Thyroid gland (tissue), 4 donors: Measurements from ENCODE around the gene SELENOF. TPM values are rescaled to one million over a fixed set of nuclear protein-coding genes. Genes with fewer than 3 reads are reported as not detected.
A peak's percentile ranks its signal among the peaks of the same experiment; 100 is the strongest.

ENCODE experiments used
- DNase-seq, 2 donors: peaks; one replicate each; pipeline ENCODE4 v3.0.0-alpha.2; 2019
- H3K27ac ChIP-seq, 3 donors: fragments of 200-600 bp; sonication (generic); 1 replicate in 2 of 3; 2 replicates in 1 of 3; pipeline ENCODE4 v1.5.1; 2016 to 2019; ENCODE audit warnings: mild to moderate bottlenecking in 1 of 3, moderate library complexity in 1 of 3
- H3K27me3 ChIP-seq: fragments of 200-600 bp; sonication (generic); one replicate; pipeline ENCODE4 v1.5.1; 2019
- H3K36me3 ChIP-seq, 2 donors: fragments of 200-600 bp; sonication (generic); one replicate each; pipeline ENCODE4 v1.5.1; 2016 to 2019
- H3K4me1 ChIP-seq, 2 donors: fragments of 200-600 bp; sonication (generic); one replicate each; pipeline ENCODE4 v1.5.1; 2017 to 2019
- H3K4me3 ChIP-seq, 3 donors: fragments of 200-600 bp; sonication (generic); replicated peaks in 1 of 3; 1 replicate in 2 of 3; 2 replicates in 1 of 3; pipeline ENCODE4 v1.5.1; 2016; ENCODE audit warnings: mild to moderate bottlenecking in 1 of 3
- H3K9me3 ChIP-seq: fragments of 200-600 bp; sonication (generic); one replicate; pipeline ENCODE4 v1.5.1; 2017
- CTCF ChIP-seq, 6 experiments: fragments of 200-600 bp in 3 of 6; fragments of 450-650 bp in 3 of 6; sonication (generic) in 3 of 6; IDR thresholded peaks; one replicate each; pipeline ENCODE4 v1.5.1; 2016 to 2019; ENCODE audit warnings: antibody characterized with exemption in 6 of 6, mild to moderate bottlenecking in 2 of 6, inconsistent platforms in 1 of 6, moderate library complexity in 1 of 6
- POLR2A ChIP-seq, 2 donors: fragments of 450-650 bp; IDR thresholded peaks; one replicate each; pipeline ENCODE4 v1.6.1; 2017; ENCODE audit warnings: antibody characterized with exemption in 2 of 2, mild to moderate bottlenecking in 2 of 2, moderate library complexity in 1 of 2
- WGBS, 2 donors: methylation state at CpG; one replicate each; pipeline ENCODE4 v1.1.5; 2017; 5-methylcytosine and 5-hydroxymethylcytosine counted together
- intact Hi-C: fragments of 100-400 bp; cut with DNase I; formaldehyde crosslinking; loops from one replicate; pipeline ENCODE4 v1.15.1; 2023
- total RNA-seq, 4 donors: library from RNA; depleted of rRNA; stranded (reverse); fragments of >200 nt; gene quantifications; one replicate each; pipeline ENCODE4 v1.2.3, GENCODE V29; 2016

SELENOF gene
- total RNA-seq, 4 donors from 2014 or later = 232 to 299 (median 288) TPM

GRCh38 chr1:86829321-86829720, 84.6 kb downstream of the SELENOF start:
- DNase-seq = no peak
- Histone ChIP-seq H3K4me1 (no peaks in the 10 kb centered on the region), H3K27me3 (no peaks in the 10 kb centered on the region), H3K27ac (no peak overlapping the region), H3K4me3 (no peak overlapping the region), H3K36me3 (no peaks in the 10 kb centered on the region), H3K9me3 (no peaks in the 10 kb centered on the region)
- 95 to 98% methylated on average over 3 of the region's 3 CpGs for WGBS, 2 donors
- no peak for TF ChIP-seq POLR2A (IDR thresholded peaks at IDR 0.05)
- no peak for TF ChIP-seq CTCF (IDR thresholded peaks at IDR 0.05)
- intact Hi-C loops = no loop called here

GRCh38 chr1:86828024-86828423, 85.9 kb downstream of the SELENOF start:
- H3K27me3 ChIP-seq = no peaks in the 10 kb centered on the region
- 73 to 75% methylated on average over 3 of the region's 3 CpGs for WGBS, 2 donors

GRCh38 chr1:86826856-86827255, 87.1 kb downstream of the SELENOF start:
- H3K36me3 ChIP-seq = no peaks in the 10 kb centered on the region
- intact Hi-C loops = no loop called here

More at GRCh38 chr1:86828024-86828423, 85.9 kb downstream of the SELENOF start:
- intact Hi-C loops = no loop called here
- no peak overlapping the region for H3K4me3 ChIP-seq
- H3K27ac ChIP-seq = no peak overlapping the region
- no peaks in the 10 kb centered on the region for H3K4me1 ChIP-seq
- H3K36me3 ChIP-seq = no peaks in the 10 kb centered on the region
- no peaks in the 10 kb centered on the region for H3K9me3 ChIP-seq
- TF ChIP-seq POLR2A (IDR thresholded peaks at IDR 0.05) = no peak
- TF ChIP-seq CTCF (IDR thresholded peaks at IDR 0.05) = no peak
- DNase-seq = no peak

GRCh38 chr1:86825319-86825718, 88.6 kb downstream of the SELENOF start:
- WGBS, 2 donors = 35 to 39% methylated on average over 2 of the region's 2 CpGs
- H3K36me3 ChIP-seq = no peaks in the 10 kb centered on the region
- no peaks in the 10 kb centered on the region for H3K27me3 ChIP-seq
- H3K4me1 ChIP-seq = no peaks in the 10 kb centered on the region
- no peak overlapping the region for H3K27ac ChIP-seq
- peak; percentile 46 to 60 for DNase-seq
- no peaks in the 10 kb centered on the region for H3K9me3 ChIP-seq
- TF ChIP-seq CTCF (IDR thresholded peaks at IDR 0.05) (no peak), POLR2A (IDR thresholded peaks at IDR 0.05) (no peak)
- intact Hi-C loops = no loop called here
- H3K4me3 ChIP-seq = no peak overlapping the region

More at GRCh38 chr1:86826856-86827255, 87.1 kb downstream of the SELENOF start:
- Histone ChIP-seq H3K4me3 (no peak overlapping the region), H3K4me1 (no peaks in the 10 kb centered on the region), H3K27me3 (no peaks in the 10 kb centered on the region), H3K9me3 (no peaks in the 10 kb centered on the region), H3K27ac (no peak overlapping the region)
- DNase-seq = no peak
- TF ChIP-seq POLR2A (IDR thresholded peaks at IDR 0.05) (no peak), CTCF (IDR thresholded peaks at IDR 0.05) (no peak)

- Histone ChIP-seq H3K27me3 (no peaks in the 10 kb centered on the region), H3K4me3 (no peak overlapping the region), H3K9me3 (no peaks in the 10 kb centered on the region), H3K27ac (no peak overlapping the region), H3K4me1 (no peaks in the 10 kb centered on the region), H3K36me3 (no peaks in the 10 kb centered on the region)
- 57 to 66% methylated on average over 3 of the region's 3 CpGs for WGBS, 2 donors
- no peak for DNase-seq
- TF ChIP-seq CTCF (IDR thresholded peaks at IDR 0.05) = no peak
- TF ChIP-seq POLR2A (IDR thresholded peaks at IDR 0.05) = no peak
- intact Hi-C loops = no loop called here
Measured at GRCh38 chr1:86823821-86824500, 90.0 kb downstream of the SELENOF start.
